ENCODE data around the gene MINDY4. TPM values are rescaled to one million over a fixed set of nuclear protein-coding genes. Genes with fewer than 3 reads are reported as not detected.

MINDY4 gene
- total and polyA plus RNA-seq, 2 donors (not counting 1 experiment from before 2014, with no cell fraction given): 0.12 to 1.1 TPM

DNA sequence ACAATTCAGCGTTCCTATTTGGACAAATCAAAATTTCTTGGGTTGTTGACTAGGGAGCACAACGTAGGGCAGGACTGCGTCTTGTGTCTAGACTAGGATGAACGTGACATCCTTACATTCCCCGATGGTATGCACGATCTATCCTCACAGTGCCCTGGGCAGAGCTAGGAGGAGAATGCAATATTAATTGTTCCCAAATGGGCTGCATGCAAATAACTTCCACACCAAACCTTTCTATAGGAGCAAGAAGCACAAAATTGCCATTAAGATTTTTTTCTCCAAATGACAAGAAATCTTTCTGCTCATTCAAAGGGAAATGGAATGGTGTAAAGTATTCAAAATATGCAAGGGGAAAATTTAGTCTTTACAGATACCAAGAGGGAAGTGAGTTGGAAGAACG is 119.0 kb downstream of the MINDY4 start:
- Mint-ChIP-seq H3K4me1 (no peaks in the 10 kb centered on the region), H3K27me3 (peaks cover 7% of the 10 kb centered on the region), H3K27ac (no peak overlapping the region), H3K9me3 (ENCODE audit: insufficient read depth) (peaks cover 9% of the 10 kb centered on the region), H3K4me3 (no peak overlapping the region)
- no peak overlapping the region for H3K4me3 ChIP-seq (ENCODE audit: control extremely low read depth in 1 of 5, extremely low read depth in 1 of 5, insufficient read depth in 1 of 5, low read depth in 2 of 5, low read length in 4 of 5)
- H3K79me2 ChIP-seq (ENCODE audit: control insufficient read depth, insufficient read depth, low read length): no peaks in the 10 kb centered on the region
- H3K4me1 ChIP-seq (ENCODE audit: control insufficient read depth in 2 of 2, insufficient read depth in 2 of 2, low read length in 2 of 2): no peaks in the 10 kb centered on the region
- H3K9ac ChIP-seq (ENCODE audit: low read length): no peak overlapping the region
- ChIA-PET CTCF (no interaction called here), POLR2A (no interaction called here)
- H2AFZ ChIP-seq (ENCODE audit: insufficient read depth, low read depth, low read length, poor library complexity, severe bottlenecking): no peak overlapping the region
- intact Hi-C loops (cut with micrococcal nuclease): no loop called here
- no peak for DNase-seq
- WGBS (ENCODE audit: insufficient coverage): 91% methylated on average over 3 of the region's 7 CpGs
- no peaks in the 10 kb centered on the region for H4K20me1 ChIP-seq (ENCODE audit: control insufficient read depth, insufficient read depth, low read length, poor library complexity, severe bottlenecking)
- H3K27ac ChIP-seq (ENCODE audit: low read length in 2 of 2): no peak overlapping the region
- peaks cover 0 to 13% (median 0%) of the 10 kb centered on the region in 3 donors for H3K9me3 ChIP-seq (ENCODE audit: control extremely low read depth in 1 of 3, control insufficient read depth in 2 of 3, insufficient read depth in 1 of 3, low read length in 2 of 3)
- no peak for TF ChIP-seq EZH2 (IDR thresholded peaks at IDR 0.05; ENCODE audit: borderline replicate concordance, insufficient read depth, low read depth, low read length, poor library complexity, severe bottlenecking)
- TF ChIP-seq, protein P1, sequence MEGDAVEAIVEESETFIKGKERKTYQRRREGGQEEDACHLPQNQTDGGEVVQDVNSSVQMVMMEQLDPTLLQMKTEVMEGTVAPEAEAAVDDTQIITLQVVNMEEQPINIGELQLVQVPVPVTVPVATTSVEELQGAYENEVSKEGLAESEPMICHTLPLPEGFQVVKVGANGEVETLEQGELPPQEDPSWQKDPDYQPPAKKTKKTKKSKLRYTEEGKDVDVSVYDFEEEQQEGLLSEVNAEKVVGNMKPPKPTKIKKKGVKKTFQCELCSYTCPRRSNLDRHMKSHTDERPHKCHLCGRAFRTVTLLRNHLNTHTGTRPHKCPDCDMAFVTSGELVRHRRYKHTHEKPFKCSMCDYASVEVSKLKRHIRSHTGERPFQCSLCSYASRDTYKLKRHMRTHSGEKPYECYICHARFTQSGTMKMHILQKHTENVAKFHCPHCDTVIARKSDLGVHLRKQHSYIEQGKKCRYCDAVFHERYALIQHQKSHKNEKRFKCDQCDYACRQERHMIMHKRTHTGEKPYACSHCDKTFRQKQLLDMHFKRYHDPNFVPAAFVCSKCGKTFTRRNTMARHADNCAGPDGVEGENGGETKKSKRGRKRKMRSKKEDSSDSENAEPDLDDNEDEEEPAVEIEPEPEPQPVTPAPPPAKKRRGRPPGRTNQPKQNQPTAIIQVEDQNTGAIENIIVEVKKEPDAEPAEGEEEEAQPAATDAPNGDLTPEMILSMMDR (IDR thresholded peaks at IDR 0.05): no peak
- H3K27me3 ChIP-seq (replicated peaks in 1 of 4; ENCODE audit: control extremely low read depth in 1 of 4, control insufficient read depth in 3 of 4, insufficient read depth in 4 of 4, low read length in 3 of 4): no peaks in the 10 kb centered on the region
- ATAC-seq (ENCODE audit: low read depth): no peak
- H3K4me2 ChIP-seq (replicated peaks; ENCODE audit: low read depth, low read length, poor library complexity, severe bottlenecking): no peak overlapping the region
- H3K36me3 ChIP-seq (replicated peaks in 1 of 2; ENCODE audit: control extremely low read depth in 1 of 2, control insufficient read depth in 1 of 2, extremely low read depth in 1 of 2, insufficient read depth in 2 of 2, low read length in 1 of 2): no peaks in the 10 kb centered on the region

DNA sequence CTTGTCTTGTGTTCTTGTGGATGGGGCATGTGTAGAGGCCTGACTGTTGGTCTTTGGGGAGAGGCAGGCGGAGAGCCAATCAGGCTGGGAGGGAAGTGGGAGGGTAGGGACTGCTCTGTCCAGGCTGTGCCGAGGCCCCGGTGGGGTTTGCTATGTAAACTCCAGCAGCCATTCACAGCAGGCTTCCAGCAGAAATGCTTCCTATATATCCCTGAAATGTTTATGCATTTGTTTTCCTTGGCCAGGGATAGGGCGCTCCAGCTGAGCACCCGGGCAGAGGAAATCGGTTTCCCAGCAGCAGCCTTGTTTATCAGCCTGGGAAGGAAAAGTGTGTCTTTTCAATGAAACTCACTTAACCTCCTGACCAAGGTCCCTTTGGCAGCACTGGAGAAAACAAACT is 122.1 kb downstream of the MINDY4 start:
- H2AFZ ChIP-seq (ENCODE audit: insufficient read depth, low read depth, low read length, poor library complexity, severe bottlenecking): no peak overlapping the region
- no peaks in the 10 kb centered on the region for H3K27me3 ChIP-seq (replicated peaks in 1 of 4; ENCODE audit: control extremely low read depth in 1 of 4, control insufficient read depth in 3 of 4, insufficient read depth in 4 of 4, low read length in 3 of 4)
- intact Hi-C loops (cut with micrococcal nuclease): no loop called here
- ATAC-seq (ENCODE audit: low read depth) (no peak), DNase-seq (no peak)
- Mint-ChIP-seq H3K4me3 (no peak overlapping the region), H3K27me3 (peaks cover 12% of the 10 kb centered on the region), H3K9me3 (ENCODE audit: insufficient read depth) (peaks cover 9% of the 10 kb centered on the region), H3K27ac (no peak overlapping the region), H3K4me1 (no peaks in the 10 kb centered on the region)
- H3K36me3 ChIP-seq (replicated peaks in 1 of 2; ENCODE audit: control extremely low read depth in 1 of 2, control insufficient read depth in 1 of 2, extremely low read depth in 1 of 2, insufficient read depth in 2 of 2, low read length in 1 of 2): no peaks in the 10 kb centered on the region
- ChIA-PET POLR2A (no interaction called here), CTCF (no interaction called here)
- no peak overlapping the region for H3K27ac ChIP-seq (ENCODE audit: low read length in 2 of 2)
- no peak for TF ChIP-seq EZH2 (IDR thresholded peaks at IDR 0.05; ENCODE audit: borderline replicate concordance, insufficient read depth, low read depth, low read length, poor library complexity, severe bottlenecking)
- TF ChIP-seq, protein P1 (IDR thresholded peaks at IDR 0.05): no peak
- no peaks in the 10 kb centered on the region for H3K79me2 ChIP-seq (ENCODE audit: control insufficient read depth, insufficient read depth, low read length)
- 100% methylated on average over 3 of the region's 6 CpGs for WGBS (ENCODE audit: insufficient coverage)
- no peaks in the 10 kb centered on the region for H4K20me1 ChIP-seq (ENCODE audit: control insufficient read depth, insufficient read depth, low read length, poor library complexity, severe bottlenecking)
- no peaks in the 10 kb centered on the region for H3K4me1 ChIP-seq (ENCODE audit: control insufficient read depth in 2 of 2, insufficient read depth in 2 of 2, low read length in 2 of 2)
- H3K9ac ChIP-seq (ENCODE audit: low read length): no peak overlapping the region
- H3K4me2 ChIP-seq (replicated peaks; ENCODE audit: low read depth, low read length, poor library complexity, severe bottlenecking): no peak overlapping the region
- no peak overlapping the region for H3K4me3 ChIP-seq (ENCODE audit: control extremely low read depth in 1 of 5, extremely low read depth in 1 of 5, insufficient read depth in 1 of 5, low read depth in 2 of 5, low read length in 4 of 5)
- peaks cover 0 to 13% (median 0%) of the 10 kb centered on the region in 3 donors for H3K9me3 ChIP-seq (ENCODE audit: control extremely low read depth in 1 of 3, control insufficient read depth in 2 of 3, insufficient read depth in 1 of 3, low read length in 2 of 3)
